Thyroid gland (tissue), 4 donors: ENCODE data around the gene A4GALT. TPM values are rescaled to one million over a fixed set of nuclear protein-coding genes. Genes with fewer than 3 reads are reported as not detected.

Source experiments
- DNase-seq, 2 donors: peaks; one replicate each; pipeline ENCODE4 v3.0.0-alpha.2; 2019
- H3K27ac ChIP-seq, 3 donors: fragments of 200-600 bp; sonication (generic); 1 replicate in 2 of 3; 2 replicates in 1 of 3; pipeline ENCODE4 v1.5.1; 2016 to 2019; ENCODE audit warnings: mild to moderate bottlenecking in 1 of 3, moderate library complexity in 1 of 3
- H3K27me3 ChIP-seq: fragments of 200-600 bp; sonication (generic); one replicate; pipeline ENCODE4 v1.5.1; 2019
- H3K36me3 ChIP-seq, 2 donors: fragments of 200-600 bp; sonication (generic); one replicate each; pipeline ENCODE4 v1.5.1; 2016 to 2019
- H3K4me1 ChIP-seq, 2 donors: fragments of 200-600 bp; sonication (generic); one replicate each; pipeline ENCODE4 v1.5.1; 2017 to 2019
- H3K4me3 ChIP-seq, 3 donors: fragments of 200-600 bp; sonication (generic); replicated peaks in 1 of 3; 1 replicate in 2 of 3; 2 replicates in 1 of 3; pipeline ENCODE4 v1.5.1; 2016; ENCODE audit warnings: mild to moderate bottlenecking in 1 of 3
- H3K9me3 ChIP-seq: fragments of 200-600 bp; sonication (generic); one replicate; pipeline ENCODE4 v1.5.1; 2017
- CTCF ChIP-seq, 6 experiments: fragments of 200-600 bp in 3 of 6; fragments of 450-650 bp in 3 of 6; sonication (generic) in 3 of 6; IDR thresholded peaks; one replicate each; pipeline ENCODE4 v1.5.1; 2016 to 2019; ENCODE audit warnings: antibody characterized with exemption in 6 of 6, mild to moderate bottlenecking in 2 of 6, inconsistent platforms in 1 of 6, moderate library complexity in 1 of 6
- POLR2A ChIP-seq, 2 donors: fragments of 450-650 bp; IDR thresholded peaks; one replicate each; pipeline ENCODE4 v1.6.1; 2017; ENCODE audit warnings: antibody characterized with exemption in 2 of 2, mild to moderate bottlenecking in 2 of 2, moderate library complexity in 1 of 2
- WGBS, 2 donors: methylation state at CpG; one replicate each; pipeline ENCODE4 v1.1.5; 2017; 5-methylcytosine and 5-hydroxymethylcytosine counted together
- intact Hi-C: fragments of 100-400 bp; cut with DNase I; formaldehyde crosslinking; loops from one replicate; pipeline ENCODE4 v1.15.1; 2023
- total RNA-seq, 4 donors: library from RNA; depleted of rRNA; stranded (reverse); fragments of >200 nt; gene quantifications; one replicate each; pipeline ENCODE4 v1.2.3, GENCODE V29; 2016

Gene A4GALT
- total RNA-seq, 4 donors from 2014 or later: 12.6 to 23.9 (median 18.0) TPM

- H3K27me3 ChIP-seq: no peaks in the 10 kb centered on the region
- no peaks in the 10 kb centered on the region for H3K36me3 ChIP-seq
- H3K4me3 ChIP-seq: peak overlapping the region; percentile 60 to 92 (median 80)
- H3K4me1 ChIP-seq: peaks cover 48 to 52% of the 10 kb centered on the region in 2 donors
- intact Hi-C loops: no loop called here
- H3K27ac ChIP-seq: peak overlapping the region; percentile 88 to 96 (median 91)
- WGBS, 2 donors: 8 to 10% methylated on average over 19 to 24 of the region's 49 CpGs
- peak; percentile 51 to 64 for DNase-seq
- no peaks in the 10 kb centered on the region for H3K9me3 ChIP-seq
- TF ChIP-seq CTCF (IDR thresholded peaks at IDR 0.05): no peak
- TF ChIP-seq POLR2A (IDR thresholded peaks at IDR 0.05): peak in 1 of 2 donors; percentile 13
Measured at GRCh38 chr22:42648368-42649245, 72.1 kb downstream of the A4GALT start.

- H3K27me3 ChIP-seq: no peaks in the 10 kb centered on the region
- intact Hi-C loops: no loop called here
- WGBS, 2 donors: 70 to 73% methylated on average over 2 to 3 of the region's 4 CpGs
- H3K9me3 ChIP-seq: no peaks in the 10 kb centered on the region
- H3K4me3 ChIP-seq: peak overlapping the region in 2 of 3 donors; percentile 80 to 92
- TF ChIP-seq POLR2A (IDR thresholded peaks at IDR 0.05) (no peak), CTCF (IDR thresholded peaks at IDR 0.05) (no peak)
- H3K36me3 ChIP-seq: no peaks in the 10 kb centered on the region
- H3K27ac ChIP-seq: peak overlapping the region; percentile 2 to 96 (median 91)
- H3K4me1 ChIP-seq: peaks cover 54 to 59% of the 10 kb centered on the region in 2 donors
- DNase-seq: no peak
Measured at GRCh38 chr22:42648017-42648367, 72.7 kb downstream of the A4GALT start.

DNA sequence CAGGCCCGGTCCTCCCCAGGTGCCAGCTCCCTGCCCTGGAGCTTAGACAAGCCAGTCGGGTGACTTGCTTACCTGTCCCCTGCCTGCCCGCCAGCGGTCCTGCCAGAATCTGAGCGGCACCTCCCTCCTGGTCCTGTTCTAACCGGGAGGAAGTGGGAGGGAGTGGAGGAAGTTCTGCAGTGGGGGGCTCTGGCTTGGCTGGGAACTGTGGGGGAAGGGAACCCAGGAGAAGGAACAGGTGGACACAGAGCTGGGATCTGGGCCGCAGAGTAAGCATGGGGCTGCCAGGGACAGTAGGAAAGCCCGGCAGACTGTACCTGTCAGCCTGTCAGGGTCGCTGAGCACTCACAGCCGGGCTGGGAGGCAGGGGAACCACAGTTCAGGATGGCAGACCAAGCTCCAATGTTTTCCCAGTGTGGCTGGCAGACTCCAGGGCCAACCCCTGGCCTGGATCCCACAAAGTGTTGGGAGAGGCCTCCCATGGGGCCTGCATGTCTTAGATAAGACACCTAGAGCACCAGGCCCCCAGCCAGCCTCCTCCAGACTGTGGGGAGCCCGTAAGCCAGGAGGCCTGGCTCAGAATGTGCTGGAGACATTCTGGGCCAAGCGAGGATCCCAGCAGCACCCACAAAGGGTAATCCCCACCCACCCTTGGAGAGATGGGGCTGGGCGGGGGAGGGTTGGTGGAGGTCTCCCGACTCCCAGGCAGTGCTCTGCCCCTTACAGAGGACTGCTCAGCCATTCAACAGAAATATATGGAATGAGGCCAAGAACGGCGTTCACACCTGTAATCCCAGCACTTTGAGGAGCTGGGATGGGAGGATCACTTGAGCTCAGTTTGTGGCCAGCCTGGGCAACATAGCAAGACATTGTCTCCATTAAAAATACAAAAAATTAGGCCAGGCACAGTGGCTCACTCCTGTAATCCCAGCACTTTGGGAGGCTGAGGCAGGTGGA, 73.8 kb downstream of the A4GALT start:
- WGBS, 2 donors: 23 to 25% methylated on average over 11 to 14 of the region's 16 CpGs
- H3K27ac ChIP-seq: peak overlapping the region; percentile 84 to 96 (median 91)
- TF ChIP-seq POLR2A (IDR thresholded peaks at IDR 0.05): peak in 1 of 2 donors; percentile 39
- TF ChIP-seq CTCF (IDR thresholded peaks at IDR 0.05): no peak
- DNase-seq: peak; percentile 77 to 88
- H3K4me3 ChIP-seq: peak overlapping the region in 1 of 3 donors; percentile 14
- H3K9me3 ChIP-seq: no peaks in the 10 kb centered on the region
- intact Hi-C loops: no loop called here
- H3K27me3 ChIP-seq: no peaks in the 10 kb centered on the region
- peaks cover 55 to 64% of the 10 kb centered on the region in 2 donors for H3K4me1 ChIP-seq
- no peaks in the 10 kb centered on the region for H3K36me3 ChIP-seq

DNA sequence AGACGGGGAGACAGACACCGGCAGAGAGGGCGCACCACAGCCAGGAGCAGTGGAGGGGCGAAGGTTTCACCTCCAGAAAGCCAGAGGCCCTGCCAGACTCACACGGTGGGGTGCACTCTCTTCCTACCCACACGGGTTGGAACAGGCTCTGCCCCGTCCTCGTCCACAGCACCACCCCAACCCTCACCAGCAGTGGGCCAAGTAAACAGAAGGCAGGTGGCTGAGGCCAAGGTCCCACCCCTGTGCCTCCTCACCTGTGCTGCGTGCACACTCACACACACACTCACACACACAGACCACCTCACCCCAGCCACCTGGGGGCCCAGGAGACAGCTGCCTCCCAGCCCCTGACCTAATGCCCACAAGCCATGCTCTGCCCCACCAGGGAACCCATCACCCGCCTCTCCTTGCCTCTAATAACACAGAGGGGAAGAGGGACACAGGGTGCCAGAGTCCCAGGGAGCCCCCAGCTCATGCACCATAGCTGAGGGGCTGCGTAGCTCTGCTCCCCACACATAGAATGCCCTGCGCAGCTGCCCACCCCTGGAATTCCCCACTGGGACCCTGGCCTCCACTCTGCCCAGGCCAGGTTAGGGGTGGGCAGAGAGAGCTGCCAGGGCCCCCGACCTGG, 74.6 kb downstream of the A4GALT start:
- peak overlapping the region; percentile 84 to 96 (median 91) for H3K27ac ChIP-seq
- intact Hi-C loops: no loop called here
- H3K4me3 ChIP-seq: peak overlapping the region in 1 of 3 donors; percentile 14
- 59 to 74% methylated on average over 3 to 4 of the region's 13 CpGs for WGBS, 2 donors
- no peaks in the 10 kb centered on the region for H3K9me3 ChIP-seq
- DNase-seq: peak; percentile 52 to 69
- H3K27me3 ChIP-seq: no peaks in the 10 kb centered on the region
- TF ChIP-seq POLR2A (IDR thresholded peaks at IDR 0.05): no peak
- TF ChIP-seq CTCF (IDR thresholded peaks at IDR 0.05): no peak
- peaks cover 55 to 64% of the 10 kb centered on the region in 2 donors for H3K4me1 ChIP-seq
- no peaks in the 10 kb centered on the region for H3K36me3 ChIP-seq
